ENCODE results near the gene CREB5.
"Not testable (repeated sequence)": the region's sequence is repeated elsewhere in the genome, so short reads cannot be mapped to it uniquely, and the experiment has no call there.

Gene CREB5

GRCh38 chr7:28575241-28575643 is 162.9 kb downstream of the CREB5 start:
- no peak for DNase-seq (ENCODE audit: low read depth in 2 of 2, low spot score in 1 of 2)

GRCh38 chr7:28576656-28577055 is 164.3 kb downstream of the CREB5 start:
- no peak for DNase-seq (ENCODE audit: low read depth in 2 of 2, low spot score in 1 of 2)

- DNase-seq (ENCODE audit: low read depth in 2 of 2, low spot score in 1 of 2), result no peak
Observed at GRCh38 chr7:28579571-28579970, 167.3 kb downstream of the CREB5 start.

- no peak for DNase-seq (ENCODE audit: low read depth in 2 of 2, low spot score in 1 of 2)
Observed at GRCh38 chr7:28580665-28581064, 168.3 kb downstream of the CREB5 start.

- DNase-seq (ENCODE audit: low read depth in 2 of 2, low spot score in 1 of 2), result no peak
Observed at GRCh38 chr7:28581351-28581750, 169.0 kb downstream of the CREB5 start.

DNA sequence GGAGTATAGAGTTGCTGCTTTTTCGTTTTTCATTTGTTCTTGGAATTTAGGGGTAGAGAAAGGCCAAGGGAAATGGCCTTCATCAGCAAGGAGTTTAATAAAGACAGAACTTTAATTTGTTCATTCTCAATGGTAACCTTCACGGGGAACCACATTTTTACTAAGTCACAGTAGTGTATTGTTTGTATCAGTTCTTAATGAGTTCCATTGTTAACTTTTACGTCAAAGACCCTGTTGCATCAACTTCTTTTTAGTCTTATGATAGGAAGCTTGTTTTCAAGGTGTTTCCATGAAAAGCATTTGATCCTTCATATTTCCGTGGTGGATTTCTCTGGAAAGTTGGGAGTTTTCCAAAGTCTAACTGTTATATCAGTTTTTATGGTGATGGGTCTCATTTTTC is 169.9 kb downstream of the CREB5 start:
- DNase-seq (ENCODE audit: low read depth in 2 of 2, low spot score in 1 of 2), result no peak

GRCh38 chr7:28584235-28584634 is 171.9 kb downstream of the CREB5 start:
- DNase-seq (ENCODE audit: low read depth in 2 of 2, low spot score in 1 of 2), result no peak

- no peak for DNase-seq (ENCODE audit: low read depth in 2 of 2, low spot score in 1 of 2)
Observed at GRCh38 chr7:28586736-28587135, 174.4 kb downstream of the CREB5 start.

- DNase-seq (ENCODE audit: low read depth in 2 of 2, low spot score in 1 of 2), result no peak
Observed at GRCh38 chr7:28587211-28587610, 174.9 kb downstream of the CREB5 start.

DNA sequence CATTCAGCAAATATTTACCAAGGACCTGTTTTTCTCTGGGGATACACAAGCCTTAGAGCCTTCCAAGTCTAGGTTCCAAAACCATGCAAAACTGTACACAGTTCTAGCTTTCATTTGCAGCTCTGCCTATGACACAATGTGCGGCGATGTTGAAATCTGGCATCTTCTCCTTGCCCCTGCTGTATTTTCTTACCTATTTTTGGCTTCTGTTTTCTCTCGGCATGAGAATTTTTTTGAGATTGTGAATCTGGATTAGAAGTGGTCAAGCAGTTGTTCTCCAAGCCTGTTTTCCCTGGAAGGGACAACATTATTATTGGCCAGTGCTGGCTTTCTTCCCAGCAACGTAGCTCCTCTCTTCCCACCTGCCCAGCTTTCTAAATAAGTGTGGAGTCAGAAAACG is 176.3 kb downstream of the CREB5 start:
- DNase-seq (ENCODE audit: low read depth in 2 of 2, low spot score in 1 of 2), result no peak

DNA sequence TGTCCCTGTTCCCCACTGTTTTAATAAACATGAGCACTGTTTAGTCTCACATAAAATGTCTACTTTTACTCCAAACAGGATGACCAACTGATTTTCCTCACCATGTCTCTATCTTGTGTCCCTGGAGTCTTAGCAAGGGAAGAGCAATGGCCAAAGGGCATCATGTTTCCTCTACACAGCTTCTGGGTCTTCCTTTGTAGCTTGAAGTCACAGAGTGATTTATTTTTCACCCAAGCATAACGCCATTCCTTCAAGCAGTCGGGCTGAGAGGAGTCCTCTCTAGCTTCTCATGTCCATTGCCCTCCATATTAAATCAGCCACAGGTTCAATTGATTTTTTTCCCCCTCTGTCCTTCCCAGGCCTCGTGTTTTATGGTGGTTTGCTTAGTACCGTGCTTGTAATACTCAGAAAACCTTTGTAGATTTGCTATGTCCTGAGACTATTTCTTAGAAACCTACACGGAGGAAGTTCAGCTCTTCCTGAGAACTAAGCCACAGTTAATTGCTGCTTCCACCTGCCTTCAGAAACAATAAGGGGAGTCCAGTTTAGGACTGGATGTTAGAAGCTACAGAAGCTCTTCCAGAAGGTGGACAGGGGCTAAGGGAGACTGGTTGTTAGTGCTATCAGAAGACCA is 178.8 kb downstream of the CREB5 start:
- DNase-seq (ENCODE audit: low read depth in 2 of 2, low spot score in 1 of 2), result no peak

- DNase-seq (ENCODE audit: low read depth in 2 of 2, low spot score in 1 of 2), result no peak
Observed at GRCh38 chr7:28591725-28592349, 179.5 kb downstream of the CREB5 start.

DNA sequence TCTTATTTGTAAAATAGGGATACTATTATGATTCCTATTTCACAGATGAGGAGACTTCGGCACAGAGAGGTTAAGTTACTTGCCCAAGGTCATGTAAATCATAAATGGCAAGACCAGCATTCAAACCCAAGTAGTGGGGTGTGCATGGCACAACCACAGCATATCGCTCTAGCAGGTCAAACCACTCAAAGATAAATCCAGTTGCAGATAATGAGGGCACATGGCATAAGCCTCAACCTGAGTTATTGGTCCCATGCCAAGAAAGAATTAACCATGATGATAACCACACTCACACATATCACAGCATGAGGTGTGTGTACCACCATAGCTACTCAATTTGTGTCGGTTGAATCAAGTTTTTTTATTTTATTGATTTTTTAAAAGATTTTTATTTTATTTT is 180.5 kb downstream of the CREB5 start:
- DNase-seq (ENCODE audit: low read depth in 2 of 2, low spot score in 1 of 2), result no peak

DNA sequence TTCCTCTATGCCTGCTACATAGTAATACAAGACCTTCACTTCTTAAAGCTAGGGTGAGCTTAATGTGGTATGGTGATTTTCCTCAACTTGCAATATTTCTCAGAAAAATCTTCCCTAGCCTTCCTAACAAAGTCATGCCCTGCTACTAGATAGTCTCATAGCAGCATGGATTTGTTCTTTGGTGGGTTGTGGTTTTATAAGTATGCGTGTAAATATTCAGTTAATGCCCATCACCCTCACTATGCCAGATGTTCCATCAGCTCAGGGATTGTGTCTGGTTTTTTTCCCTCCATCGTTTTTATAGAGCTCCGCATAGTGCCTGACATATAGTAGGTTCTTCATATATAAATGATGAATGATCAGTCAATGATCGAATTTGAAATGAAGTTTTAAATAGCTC is 182.8 kb downstream of the CREB5 start:
- DNase-seq (ENCODE audit: low read depth in 2 of 2, low spot score in 1 of 2), result no peak

- DNase-seq (ENCODE audit: low read depth in 2 of 2, low spot score in 1 of 2), result no peak
Observed at GRCh38 chr7:28595801-28596200, 183.5 kb downstream of the CREB5 start.

DNA sequence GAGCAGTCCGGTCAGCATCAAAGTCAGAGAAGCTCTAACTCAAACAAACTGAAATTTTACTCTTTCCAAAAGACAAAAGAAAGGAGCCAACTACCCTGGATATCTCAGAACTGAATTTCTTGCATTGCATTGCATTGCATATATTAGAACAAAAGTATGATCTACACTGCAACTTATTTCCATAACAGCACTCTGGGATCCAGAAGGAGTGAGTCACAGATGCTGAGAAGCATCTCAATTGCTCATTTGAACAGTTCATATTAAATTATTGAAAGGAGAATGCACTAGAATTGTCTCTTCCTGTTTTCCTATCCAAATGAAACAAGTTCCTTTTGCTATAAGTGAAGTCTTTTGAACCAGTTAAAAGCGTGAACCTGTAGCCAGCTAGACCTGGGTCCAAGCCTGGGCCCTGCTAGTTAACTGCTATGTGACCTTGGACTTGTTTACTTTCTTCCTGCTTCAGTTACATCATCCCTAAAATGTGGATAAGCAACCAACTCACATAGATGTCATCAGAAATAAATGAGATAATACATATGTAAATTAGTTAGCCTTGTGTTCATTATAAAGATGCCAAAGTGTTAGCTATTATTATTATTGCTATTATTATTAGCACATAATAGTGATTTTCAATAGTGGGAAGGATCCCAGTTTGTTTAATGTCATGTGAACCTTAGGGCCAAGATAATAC is 184.1 kb downstream of the CREB5 start:
- no peak for DNase-seq (ENCODE audit: low read depth in 2 of 2, low spot score in 1 of 2)

- no peak for DNase-seq (ENCODE audit: low read depth in 2 of 2, low spot score in 1 of 2)
Observed at GRCh38 chr7:28597284-28597683, 185.0 kb downstream of the CREB5 start.

DNA sequence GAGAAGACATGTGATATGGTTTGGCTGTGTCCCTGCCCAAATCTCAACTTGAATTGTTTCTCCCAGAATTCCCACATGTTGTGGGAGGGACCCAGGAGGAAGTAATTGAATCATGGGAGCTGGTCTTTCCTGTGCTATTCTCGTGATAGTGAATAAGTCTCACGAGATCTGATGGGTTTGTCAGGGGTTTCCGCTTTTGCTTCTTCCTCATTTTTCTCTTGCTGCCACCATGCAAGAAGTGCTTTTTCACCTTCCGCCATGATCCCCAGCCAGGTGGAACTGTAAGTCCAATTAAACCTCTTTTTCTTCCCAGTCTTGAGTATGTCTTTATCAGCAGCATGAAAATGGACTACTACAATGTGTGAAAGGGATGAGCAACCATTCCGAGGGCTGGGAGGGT is 185.7 kb downstream of the CREB5 start:
- DNase-seq (ENCODE audit: low read depth in 2 of 2, low spot score in 1 of 2), result not testable (repeated sequence)

DNA sequence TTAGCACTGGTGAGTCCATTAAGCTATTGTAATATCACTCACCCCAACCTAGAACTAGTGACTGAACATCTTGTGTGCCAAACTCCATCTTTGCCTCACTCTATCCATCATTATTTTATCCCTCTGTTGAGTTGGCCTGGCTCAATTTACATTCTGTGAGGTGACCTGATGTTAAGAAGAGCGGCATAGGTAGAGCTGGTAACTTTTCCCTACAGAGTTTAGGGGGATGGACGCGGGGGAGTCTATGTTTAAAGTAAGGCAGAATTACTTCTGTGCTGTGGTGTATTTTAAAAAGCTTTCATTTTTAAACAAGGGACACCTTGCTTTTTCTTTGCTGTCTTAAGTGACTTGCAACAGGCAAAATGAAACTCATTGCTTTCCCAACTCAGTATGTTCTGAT is 186.3 kb downstream of the CREB5 start:
- no peak for DNase-seq (ENCODE audit: low read depth in 2 of 2, low spot score in 1 of 2)

- no peak for DNase-seq (ENCODE audit: low read depth in 2 of 2, low spot score in 1 of 2)
Observed at GRCh38 chr7:28599411-28599810, 187.1 kb downstream of the CREB5 start.

- no peak for DNase-seq (ENCODE audit: low read depth in 2 of 2, low spot score in 1 of 2)
Observed at GRCh38 chr7:28602282-28602681, 190.0 kb downstream of the CREB5 start.

DNA sequence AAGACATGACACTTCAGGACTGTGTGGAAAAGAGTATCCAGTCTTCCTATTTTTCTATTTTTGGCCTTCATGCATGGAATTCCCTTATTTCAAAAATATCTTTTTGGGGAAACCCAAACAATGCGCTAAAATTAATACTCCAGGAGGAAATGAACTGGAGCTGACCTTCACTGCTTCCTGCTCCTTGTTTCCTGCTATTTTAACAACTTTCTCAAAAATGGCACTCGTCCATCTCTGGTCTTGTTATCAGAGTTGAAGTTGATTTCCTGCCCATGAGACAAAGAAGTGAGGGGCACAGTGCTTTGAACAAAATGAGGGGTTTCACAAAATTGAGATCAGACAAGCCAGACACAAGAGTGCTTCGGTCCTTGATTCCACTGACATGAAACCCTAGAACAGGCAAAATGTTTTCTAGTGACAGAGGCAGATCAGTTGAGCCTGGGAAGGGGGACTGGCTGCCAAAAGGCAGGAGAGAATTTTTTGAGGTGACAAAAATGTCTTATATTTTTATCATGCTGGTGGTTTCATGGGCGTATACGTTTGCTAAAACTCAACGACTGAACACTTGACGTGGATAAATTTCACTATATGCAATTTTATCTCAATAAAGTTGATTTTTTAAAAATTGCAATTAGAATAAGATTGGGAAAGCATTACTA is 193.2 kb downstream of the CREB5 start:
- no peak for DNase-seq (ENCODE audit: low read depth in 2 of 2, low spot score in 1 of 2)
